Measurements from ENCODE around the gene DAB2IP.

Gene DAB2IP

GRCh38 chr9:121685146-121685794 lies 33.8 kb downstream of the DAB2IP start:
- no peak for DNase-seq (ENCODE audit: low spot score)

- DNase-seq (ENCODE audit: low spot score) = no peak
These were observed 34.5 kb downstream of the DAB2IP start for GRCh38 chr9:121685795-121686377.

GRCh38 chr9:121686930-121687541 lies 35.6 kb downstream of the DAB2IP start:
- peak; percentile 94 for DNase-seq (ENCODE audit: low spot score)

- no peak for DNase-seq (ENCODE audit: low spot score)
These were observed 36.8 kb downstream of the DAB2IP start for GRCh38 chr9:121688146-121688680.

- DNase-seq (ENCODE audit: low spot score) = no peak
These were observed 37.2 kb downstream of the DAB2IP start for GRCh38 chr9:121688681-121689080.

GRCh38 chr9:121689461-121690157 lies 38.2 kb downstream of the DAB2IP start:
- DNase-seq (ENCODE audit: low spot score) = no peak

- DNase-seq (ENCODE audit: low spot score) = no peak
These were observed 38.9 kb downstream of the DAB2IP start for GRCh38 chr9:121690316-121690715.

- no peak for DNase-seq (ENCODE audit: low spot score)
These were observed 39.3 kb downstream of the DAB2IP start for GRCh38 chr9:121690766-121691165.

GRCh38 chr9:121691890-121692289 lies 40.5 kb downstream of the DAB2IP start:
- DNase-seq (ENCODE audit: low spot score) = no peak

- no peak for DNase-seq (ENCODE audit: low spot score)
These were observed 41.4 kb downstream of the DAB2IP start for GRCh38 chr9:121692606-121693387.

- DNase-seq (ENCODE audit: low spot score) = no peak
These were observed 41.9 kb downstream of the DAB2IP start for GRCh38 chr9:121693388-121693670.

- no peak for DNase-seq (ENCODE audit: low spot score)
These were observed 42.6 kb downstream of the DAB2IP start for GRCh38 chr9:121694001-121694400.

- DNase-seq (ENCODE audit: low spot score) = no peak
These were observed 43.2 kb downstream of the DAB2IP start for GRCh38 chr9:121694600-121694999.

GRCh38 chr9:121696930-121697329 lies 45.5 kb downstream of the DAB2IP start:
- DNase-seq (ENCODE audit: low spot score) = no peak

- DNase-seq (ENCODE audit: low spot score) = no peak
These were observed 47.5 kb downstream of the DAB2IP start for GRCh38 chr9:121698627-121699570.

- DNase-seq (ENCODE audit: low spot score) = no peak
These were observed 48.2 kb downstream of the DAB2IP start for GRCh38 chr9:121699571-121700164.

- DNase-seq (ENCODE audit: low spot score) = no peak
These were observed 48.9 kb downstream of the DAB2IP start for GRCh38 chr9:121700165-121700831.

GRCh38 chr9:121700832-121701419 lies 49.5 kb downstream of the DAB2IP start:
- no peak for DNase-seq (ENCODE audit: low spot score)

GRCh38 chr9:121701736-121702261 lies 50.4 kb downstream of the DAB2IP start:
- no peak for DNase-seq (ENCODE audit: low spot score)
